Left renal pelvis (tissue), 4 donors: Measurements from ENCODE around the gene PRLR. TPM values are rescaled to one million over a fixed set of nuclear protein-coding genes. Genes with fewer than 3 reads are reported as not detected.
A peak's percentile ranks its signal among the peaks of the same experiment; 100 is the strongest.

ENCODE experiments used
- DNase-seq, 4 donors: peaks; one replicate each; pipeline ENCODE4 v3.0.0-alpha.2; 2013; ENCODE audit warnings: low read depth in 4 of 4, low spot score in 3 of 4
- polyA plus RNA-seq, 4 donors: library from polyadenylated mRNA; unstranded; fragments of 120-200 nt; gene quantifications; one replicate each; pipeline ENCODE4 v1.2.1, GENCODE V29; 2013; ENCODE audit not compliant: insufficient read length in 4 of 4

PRLR gene
- polyA plus RNA-seq, 4 donors, result 1.5 to 37.3 (median 32.0) TPM

GRCh38 chr5:35162848-35163709, 67.2 kb downstream of the PRLR start:
- no peak for DNase-seq

- no peak for DNase-seq
These were observed 68.5 kb downstream of the PRLR start for GRCh38 chr5:35161652-35162273.

GRCh38 chr5:35160486-35161116, 69.7 kb downstream of the PRLR start:
- DNase-seq, result no peak

GRCh38 chr5:35159370-35159742, 70.9 kb downstream of the PRLR start:
- DNase-seq, result no peak

DNA sequence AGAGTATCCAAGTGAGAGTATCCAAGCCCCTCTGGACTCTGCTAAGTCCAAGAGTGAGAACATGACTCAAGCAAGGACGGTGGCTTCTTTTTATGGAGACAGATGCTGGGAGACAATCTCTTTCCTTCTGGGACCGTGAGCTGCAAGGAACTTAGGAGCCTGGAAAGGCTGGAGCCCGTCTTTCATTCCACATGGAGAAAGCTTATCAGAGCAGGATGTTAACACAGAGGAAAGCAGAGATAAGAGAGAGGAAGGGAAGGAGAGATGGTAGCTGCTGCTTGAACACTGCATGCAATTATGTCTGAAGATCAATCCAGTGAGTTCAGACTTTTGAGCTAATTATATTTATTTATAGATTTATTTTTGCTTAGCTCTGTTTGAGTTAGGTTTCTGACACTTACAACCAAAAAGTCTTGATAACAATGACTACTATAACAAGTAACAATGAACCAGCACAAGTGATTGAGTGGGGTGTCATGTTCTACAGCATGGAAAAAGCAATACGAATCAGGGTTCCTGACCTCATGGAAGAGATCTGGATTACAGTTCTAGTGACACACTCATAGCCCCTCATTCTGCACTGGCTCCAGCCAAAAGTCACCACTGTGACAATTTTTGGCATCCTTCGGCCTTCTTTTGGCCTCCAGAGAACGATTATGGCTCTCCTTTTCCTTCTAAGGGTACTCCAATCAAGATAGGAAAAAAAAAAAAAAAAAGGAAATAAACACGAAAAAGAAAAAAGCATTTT, 71.5 kb downstream of the PRLR start:
- DNase-seq, result no peak

DNA sequence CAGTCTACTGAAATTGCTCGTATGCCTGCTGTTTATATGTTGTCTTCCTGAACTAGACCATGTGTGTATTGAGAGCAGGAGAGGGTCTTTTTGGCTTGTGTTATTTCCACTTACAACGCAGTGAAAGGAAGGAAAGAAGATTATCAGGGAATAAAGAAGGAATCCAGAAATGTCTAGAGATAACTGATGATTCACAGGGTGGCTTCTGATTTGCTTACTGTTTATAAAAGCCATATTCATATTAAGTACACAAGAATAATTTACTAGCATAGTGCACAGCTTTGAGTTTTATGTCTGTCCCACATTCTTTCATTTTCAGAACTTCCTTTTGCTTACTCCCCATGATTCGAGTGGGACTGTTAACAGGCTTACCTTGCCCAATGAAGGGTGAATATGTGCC, 72.1 kb downstream of the PRLR start:
- DNase-seq, result no peak

DNA sequence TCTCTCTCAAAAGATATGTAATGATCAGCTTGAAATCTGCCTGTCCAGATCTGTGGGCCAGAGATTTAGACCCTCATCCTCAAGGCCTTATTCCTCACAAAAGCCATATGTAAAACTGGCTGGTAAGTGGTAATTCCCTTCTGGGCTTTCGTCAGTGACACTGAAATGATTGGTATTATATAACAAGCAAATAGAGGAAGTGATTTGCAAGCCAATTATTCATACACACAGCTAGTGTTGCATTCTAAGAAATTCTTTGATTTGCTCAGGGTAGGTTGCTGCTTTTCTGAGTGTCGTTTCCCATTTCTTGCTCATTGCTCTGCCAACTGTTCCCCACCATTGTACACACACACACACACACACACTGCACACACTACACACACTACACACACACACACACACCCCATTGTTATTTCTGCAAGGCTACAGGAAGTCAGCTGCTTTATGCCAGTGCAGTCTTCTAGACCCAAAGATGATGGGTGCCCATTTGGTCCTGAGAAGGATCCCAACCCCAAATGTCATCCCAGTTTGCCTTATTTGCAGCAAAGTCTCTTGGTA, 76.8 kb downstream of the PRLR start:
- DNase-seq, result no peak

GRCh38 chr5:35152733-35153132, 77.6 kb downstream of the PRLR start:
- DNase-seq, result no peak

DNA sequence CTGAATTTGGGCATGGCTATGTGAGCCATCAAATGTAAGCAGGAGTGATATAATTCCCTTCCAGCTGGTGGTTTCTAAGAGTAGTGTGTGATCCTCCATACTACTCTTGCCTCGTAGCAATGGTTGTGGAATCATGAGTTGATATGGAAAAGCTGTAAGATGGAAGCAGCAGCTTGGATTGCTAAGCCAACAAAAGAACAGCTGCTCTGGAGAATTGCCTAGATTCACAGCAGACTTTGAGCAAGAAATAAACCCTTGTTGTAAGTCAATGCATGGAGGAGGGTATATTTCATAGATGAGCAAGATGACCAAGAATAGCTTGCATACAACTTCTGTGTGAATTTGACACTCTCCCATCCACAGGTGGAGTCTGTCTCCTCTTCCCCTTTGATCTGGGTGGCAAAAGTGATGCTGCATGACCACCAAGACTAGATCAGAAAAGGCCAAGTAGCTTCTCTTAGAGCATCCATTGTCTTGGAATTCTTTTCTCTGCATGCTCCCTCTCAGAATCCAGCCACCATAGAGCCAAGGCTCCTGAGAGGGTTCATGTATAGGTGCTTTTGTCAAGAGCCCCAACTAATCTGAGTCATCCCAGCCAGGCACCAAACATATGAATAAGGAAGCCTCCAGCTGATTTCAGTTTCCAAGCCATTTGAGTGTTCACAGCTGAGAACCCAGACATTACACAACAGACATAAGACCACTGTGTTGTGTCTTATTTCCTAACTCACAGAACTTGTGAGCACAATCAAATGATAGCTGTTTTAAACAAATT, 79.0 kb downstream of the PRLR start:
- peak in 2 of 4 donors; percentile 27 to 37 for DNase-seq

GRCh38 chr5:35149041-35149440, 81.2 kb downstream of the PRLR start:
- DNase-seq, result no peak

GRCh38 chr5:35146406-35146805, 83.9 kb downstream of the PRLR start:
- DNase-seq, result no peak

DNA sequence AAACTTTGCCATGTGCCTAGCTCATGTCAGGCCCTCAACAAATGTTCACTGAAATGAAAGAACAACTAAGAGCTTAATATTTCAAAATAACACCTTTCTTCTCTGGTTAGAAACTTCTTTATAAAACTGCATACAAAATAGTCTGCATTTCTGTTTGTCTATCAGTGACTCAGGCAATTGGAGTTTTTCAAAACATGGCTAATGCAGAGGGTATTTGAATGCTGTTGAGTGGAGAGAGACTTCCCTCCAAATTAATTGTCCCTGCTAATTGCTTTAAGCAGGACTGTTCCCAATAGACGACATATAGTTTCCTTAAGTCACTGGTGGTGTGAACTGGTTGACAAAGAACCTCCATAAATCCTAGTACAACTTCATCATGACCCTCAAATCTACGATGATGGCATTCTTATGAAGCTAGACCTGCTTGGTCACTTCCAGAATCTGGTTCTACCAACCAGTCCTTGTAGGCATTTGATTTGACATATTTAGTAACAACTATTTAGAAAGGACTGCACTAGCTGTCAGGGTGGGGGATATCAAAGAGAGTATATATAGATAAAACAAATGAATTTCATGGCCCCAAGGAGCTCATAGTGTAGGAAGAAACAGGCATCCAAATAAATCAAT, 84.5 kb downstream of the PRLR start:
- no peak for DNase-seq

- DNase-seq, result no peak
These were observed 85.3 kb downstream of the PRLR start for GRCh38 chr5:35145012-35145411.

GRCh38 chr5:35143841-35144240, 86.4 kb downstream of the PRLR start:
- DNase-seq, result no peak

GRCh38 chr5:35141739-35142138, 88.5 kb downstream of the PRLR start:
- no peak for DNase-seq

DNA sequence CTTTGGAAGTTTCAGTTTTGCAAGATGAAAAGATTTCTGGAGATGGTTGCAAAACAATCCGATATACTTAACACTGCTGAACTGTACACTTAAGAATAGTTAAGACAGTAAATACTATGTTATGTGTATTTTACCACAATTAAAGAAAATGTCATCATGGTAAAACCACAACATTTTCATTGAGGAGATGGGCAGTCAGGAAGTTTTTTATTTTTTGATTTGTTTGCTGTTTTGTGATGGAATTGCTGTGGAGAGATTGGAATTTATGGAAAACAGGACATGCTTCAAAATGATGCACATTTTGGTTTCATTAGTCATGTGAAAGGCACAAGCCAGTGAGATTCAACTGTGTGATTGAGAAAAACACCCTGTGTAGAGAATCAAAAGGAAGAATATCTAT, 92.1 kb downstream of the PRLR start:
- no peak for DNase-seq

DNA sequence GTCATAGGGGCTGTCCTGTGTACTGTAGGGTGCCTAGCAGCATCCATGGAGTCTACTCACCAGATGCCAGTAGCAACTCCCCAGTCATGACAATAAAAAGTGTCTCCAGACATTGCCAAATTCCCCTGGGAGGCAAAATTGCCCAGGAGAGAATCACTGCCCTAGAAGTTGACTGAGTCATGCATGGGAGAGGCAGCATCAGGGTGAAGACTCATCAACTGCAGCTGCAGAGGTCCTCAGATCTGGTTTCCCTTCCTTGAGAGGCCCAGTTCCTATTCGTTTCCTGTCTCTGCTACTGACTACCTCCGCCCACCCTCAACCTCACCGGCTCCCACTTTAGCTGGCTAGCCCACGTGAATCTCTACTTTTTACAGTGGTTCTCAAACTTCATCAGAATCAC, 93.9 kb downstream of the PRLR start:
- no peak for DNase-seq

DNA sequence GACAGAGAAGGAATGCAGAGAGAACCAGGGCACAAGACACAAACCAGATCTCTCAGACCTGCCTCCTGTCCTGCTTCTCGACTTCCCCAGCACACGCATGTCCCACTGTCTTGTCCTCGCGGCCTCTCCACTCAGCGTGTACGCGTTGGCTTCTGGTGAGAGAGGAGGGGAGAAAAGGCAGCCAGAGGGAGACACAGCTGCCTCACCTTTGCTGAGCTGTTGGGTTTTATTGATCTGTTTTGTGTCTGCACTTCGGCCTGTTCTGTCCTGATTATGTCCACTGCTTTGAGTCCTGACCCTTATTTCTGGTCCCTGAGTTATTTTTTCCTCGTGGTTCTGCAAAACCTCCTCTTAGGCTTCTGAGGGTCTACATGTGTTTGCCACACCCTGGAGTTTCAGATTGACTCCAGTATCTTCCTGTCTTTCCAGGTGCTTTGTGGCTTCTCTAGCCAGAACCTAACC, 95.0 kb downstream of the PRLR start:
- DNase-seq, result no peak

DNA sequence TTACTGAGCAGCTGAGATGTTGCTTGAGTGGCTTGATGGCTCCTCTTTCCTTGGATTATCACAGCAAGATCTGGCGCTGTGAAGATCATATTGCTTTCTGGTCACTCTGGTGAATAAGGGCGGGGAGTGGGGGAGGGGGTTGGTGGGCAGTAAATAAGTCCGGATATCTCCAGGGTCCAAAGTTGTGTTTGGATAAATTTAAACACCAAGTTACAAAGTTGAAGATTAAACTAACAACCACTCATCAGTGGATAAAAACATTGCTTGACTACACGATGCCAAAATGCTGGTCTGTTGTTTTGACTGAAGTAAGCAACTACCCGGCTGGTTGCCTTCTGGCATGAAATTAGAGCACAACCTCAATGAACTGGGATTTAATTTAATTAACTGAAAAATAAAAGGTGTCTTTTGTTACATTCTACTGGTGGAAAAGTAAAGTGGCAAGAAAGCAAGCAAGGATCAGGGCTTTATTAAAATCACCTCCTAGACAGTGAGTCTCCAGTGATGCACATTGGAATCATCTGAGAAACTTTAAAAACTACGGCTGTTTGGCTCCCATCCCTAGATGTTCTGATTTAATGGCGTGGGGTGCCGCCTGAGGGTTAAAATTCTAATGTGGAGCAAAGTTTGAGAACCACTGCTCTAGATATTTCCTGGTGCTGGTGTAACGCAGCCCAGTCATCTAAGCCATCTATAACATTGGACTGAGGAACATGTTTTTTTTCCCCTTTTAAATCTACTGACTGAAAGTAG, 95.8 kb downstream of the PRLR start:
- no peak for DNase-seq
